Fibroblast of lung (primary cell): ENCODE data around the gene SPATA32.

ENCODE experiments used
- CTCF ChIP-seq, 2 donors: IDR thresholded peaks in 1 of 2; conservative IDR thresholded peaks in 1 of 2; 1 replicate in 1 of 2; 2 replicates in 1 of 2; pipeline ENCODE4 v1.5.1; 2011 to 2012; ENCODE audit warnings: low read length in 2 of 2, control low read depth in 1 of 2, inconsistent platforms in 1 of 2, low read depth in 1 of 2, mild to moderate bottlenecking in 1 of 2
- EZH2 ChIP-seq: IDR thresholded peaks from 2 replicates; pipeline ENCODE4 v1.5.1; 2012; ENCODE audit warnings: low read length, control low read depth, mild to moderate bottlenecking; ENCODE audit errors: missing control alignments

- TF ChIP-seq CTCF (conservative IDR thresholded peaks at IDR 0.05 in 1 of 2, IDR thresholded peaks at IDR 0.05 in 1 of 2; ENCODE audit: low read depth in 1 of 2, low read length in 2 of 2) (peak in 1 of 2 donors; percentile 26), EZH2 (no peak)
Measured at GRCh38 chr17:45293413-45294211, 31.7 kb upstream of the SPATA32 start.
